ENCODE results near the gene GSN.

DNA sequence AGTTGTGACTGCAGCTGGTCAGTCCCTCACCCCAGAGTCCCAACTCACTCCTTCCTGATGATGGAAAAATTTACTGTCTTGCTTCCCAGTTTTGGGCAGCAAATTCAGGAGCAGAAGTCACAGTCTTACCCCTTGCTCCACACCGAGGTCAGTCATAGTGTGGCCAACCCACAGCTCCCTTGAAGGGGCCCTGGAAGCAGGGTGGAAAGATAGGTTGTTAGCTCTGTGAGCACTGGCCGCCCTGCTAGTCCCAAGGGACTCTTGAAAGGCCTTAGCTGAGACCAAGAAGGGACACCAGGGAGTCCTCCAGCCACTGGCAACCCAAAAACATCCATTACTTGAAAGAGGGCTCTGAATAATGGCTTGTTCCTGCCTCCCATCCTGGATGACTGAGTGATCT lies 40.0 kb downstream of the GSN start:
- TF ChIP-seq, protein P1, sequence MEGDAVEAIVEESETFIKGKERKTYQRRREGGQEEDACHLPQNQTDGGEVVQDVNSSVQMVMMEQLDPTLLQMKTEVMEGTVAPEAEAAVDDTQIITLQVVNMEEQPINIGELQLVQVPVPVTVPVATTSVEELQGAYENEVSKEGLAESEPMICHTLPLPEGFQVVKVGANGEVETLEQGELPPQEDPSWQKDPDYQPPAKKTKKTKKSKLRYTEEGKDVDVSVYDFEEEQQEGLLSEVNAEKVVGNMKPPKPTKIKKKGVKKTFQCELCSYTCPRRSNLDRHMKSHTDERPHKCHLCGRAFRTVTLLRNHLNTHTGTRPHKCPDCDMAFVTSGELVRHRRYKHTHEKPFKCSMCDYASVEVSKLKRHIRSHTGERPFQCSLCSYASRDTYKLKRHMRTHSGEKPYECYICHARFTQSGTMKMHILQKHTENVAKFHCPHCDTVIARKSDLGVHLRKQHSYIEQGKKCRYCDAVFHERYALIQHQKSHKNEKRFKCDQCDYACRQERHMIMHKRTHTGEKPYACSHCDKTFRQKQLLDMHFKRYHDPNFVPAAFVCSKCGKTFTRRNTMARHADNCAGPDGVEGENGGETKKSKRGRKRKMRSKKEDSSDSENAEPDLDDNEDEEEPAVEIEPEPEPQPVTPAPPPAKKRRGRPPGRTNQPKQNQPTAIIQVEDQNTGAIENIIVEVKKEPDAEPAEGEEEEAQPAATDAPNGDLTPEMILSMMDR (conservative IDR thresholded peaks at IDR 0.05): no peak
- TF ChIP-seq ZFX (IDR thresholded peaks at IDR 0.05): no peak

All from C4-2B (cell line).